H1 (cell line): ENCODE data around the gene CSNK1D. TPM values are rescaled to one million over a fixed set of nuclear protein-coding genes. Genes with fewer than 3 reads are reported as not detected.

Source experiments
- CTCF ChIP-seq, 3 experiments: IDR thresholded peaks; 1 replicate in 2 of 3; 2 replicates in 1 of 3; pipeline versions ENCODE4 v1.5.1 to v1.6.1; 2011; ENCODE audit warnings: low read length in 3 of 3, mild to moderate bottlenecking in 3 of 3, inconsistent platforms in 2 of 3, low read depth in 1 of 3, moderate library complexity in 1 of 3; ENCODE audit not compliant: insufficient read depth in 1 of 3; ENCODE audit errors: control extremely low read depth in 1 of 3
- POLR2AphosphoS5 ChIP-seq: IDR thresholded peaks from 2 replicates; pipeline ENCODE4 v1.6.1; 2011; ENCODE audit warnings: low read depth, low read length
- RBBP5 ChIP-seq: IDR thresholded peaks from 2 replicates; pipeline ENCODE4 v1.7.1; 2012; ENCODE audit warnings: low read depth, mild to moderate bottlenecking, inconsistent platforms, low read length, moderate library complexity, borderline replicate concordance
- SIRT6 ChIP-seq: IDR thresholded peaks from one replicate; pipeline ENCODE4 v1.7.1; 2012; ENCODE audit warnings: low read length, inconsistent platforms
- SP1 ChIP-seq: IDR thresholded peaks from 2 replicates; pipeline ENCODE4 v1.6.1; 2011; ENCODE audit warnings: low read depth, low read length
- polyA plus RNA-seq, 7 experiments: library from polyadenylated mRNA; depleted of rRNA in 3 of 7; stranded (reverse) in 5 of 7; unstranded in 2 of 7; fragments of >200 nt in 5 of 7; fragments of 200-250 nt in 2 of 7; gene quantifications; 1 replicate in 5 of 7; 2 replicates in 1 of 7; 4 replicates in 1 of 7; pipeline versions ENCODE4 v1.2.1 to v1.2.3, GENCODE V29; 2011 to 2013; ENCODE audit warnings: missing spikeins in 2 of 7, mixed read lengths in 2 of 7
- total RNA-seq: library from RNA; stranded (reverse); fragmentation: NEBNext Ultra II Directional; extraction: Animal tissue kit (Norgen Biotek cat#: 25700); gene quantifications from 2 replicates; pipeline ENCODE4 v1.2.1, GENCODE V29; 2021

The CSNK1D gene
- total and polyA plus RNA-seq, 2 of the 8 experiments (the other 6 are each of a cell fraction or from before 2014, with no cell fraction given), result 73.5 to 103 TPM

- TF ChIP-seq CTCF (IDR thresholded peaks at IDR 0.05; ENCODE audit: control extremely low read depth in 1 of 3, insufficient read depth in 1 of 3, low read depth in 1 of 3, low read length in 3 of 3), result no peak
- no peak for TF ChIP-seq POLR2AphosphoS5
- no peak for TF ChIP-seq RBBP5
- TF ChIP-seq SIRT6, result no peak
- TF ChIP-seq SP1, result no peak
Observed at GRCh38 chr17:82302568-82302963, 29.1 kb upstream of the CSNK1D start (continued).
